HepG2 (cell line): ENCODE measurements around the gene C11orf65. TPM values are rescaled to one million over a fixed set of nuclear protein-coding genes. Genes with fewer than 3 reads are reported as not detected.

Source experiments
- ATAC-seq: fragments of 200-7000 bp; cut with Tn5 transposase; 3 replicates; pipeline ENCODE4 v1.9.1; 2020; ENCODE audit warnings: mild to moderate bottlenecking, moderate library complexity
- BruUV-seq: library from RNA; stranded (reverse); fragments of 400-500 nt; replicated peaks from 2 replicates; lab custom pipeline; 2021; lab: Mats Ljungman, UMichigan
- CTCF ChIA-PET: fragments of 300-600 bp; formaldehyde crosslinking; extraction: SDS; loops from one replicate; lab custom pipeline; 2021; ENCODE audit warnings: low total read pairs, inconsistent platforms, low intra/inter-chr PET ratio; lab: Yijun Ruan, JAX
- POLR2A ChIA-PET: fragments of 350-600 bp; sonication (Branson Sonifier 250); formaldehyde crosslinking; loops from one replicate; lab custom pipeline; 2020; ENCODE audit warnings: antibody characterized with exemption, inconsistent platforms; lab: Yijun Ruan, JAX
- DNase-seq: peaks from one replicate; pipeline ENCODE4 v3.0.0-alpha.2; 2015; ENCODE audit warnings: low spot score
- FAIRE-seq: peaks from 3 replicates; lab custom pipeline; 2011; peaks lifted over from hg19 to GRCh38; lab: Jason Lieb, UNC
- H2AFZ ChIP-seq: one replicate; pipeline ENCODE4 v1.6.1; 2011; ENCODE audit warnings: low read length, inconsistent platforms
- H3K27ac ChIP-seq: fragments of 300-600 bp; 3 replicates; pipeline ENCODE4 v1.8.0; 2011; ENCODE audit warnings: mixed run types, mild to moderate bottlenecking, mixed read lengths, low read length, inconsistent platforms; ENCODE audit not compliant: insufficient read depth; ENCODE audit errors: extremely low read length
- H3K27me3 ChIP-seq, 2 experiments: fragments of 200-600 bp in 1 of 2; 2 replicates in 1 of 2; 3 replicates in 1 of 2; pipeline versions ENCODE4 v1.6.0 to v1.8.0; 2011; ENCODE audit warnings: low read length in 2 of 2, mild to moderate bottlenecking in 2 of 2, moderate library complexity in 2 of 2, inconsistent platforms in 1 of 2; ENCODE audit not compliant: insufficient read depth in 2 of 2, control insufficient read depth in 1 of 2
- H3K36me3 ChIP-seq, 2 experiments: fragments of 200-600 bp in 1 of 2; replicated peaks in 1 of 2; 2 replicates in 1 of 2; 3 replicates in 1 of 2; pipeline versions ENCODE4 v1.5.1 to v1.8.0; 2011; ENCODE audit warnings: low read length in 2 of 2, inconsistent platforms in 1 of 2; ENCODE audit not compliant: insufficient read depth in 2 of 2, control insufficient read depth in 1 of 2
- H3K4me1 ChIP-seq: 2 replicates; pipeline ENCODE4 v1.5.1; 2012; ENCODE audit warnings: low read length, inconsistent platforms; ENCODE audit not compliant: insufficient read depth
- H3K4me2 ChIP-seq: 2 replicates; pipeline ENCODE4 v1.6.0; 2011; ENCODE audit warnings: low read depth, low read length, inconsistent platforms
- H3K4me3 ChIP-seq, 3 experiments: fragments of 200-600 bp in 1 of 3; sonication (generic), shearing (Covaris generic) in 1 of 3; replicated peaks in 1 of 3; 2 replicates each; pipeline ENCODE4 v1.5.1; 2011 to 2016; ENCODE audit warnings: low read length in 3 of 3, inconsistent platforms in 2 of 3, low read depth in 2 of 3, mild to moderate bottlenecking in 2 of 3, control low read depth in 1 of 3, mixed read lengths in 1 of 3; ENCODE audit not compliant: insufficient read depth in 1 of 3
- H3K79me2 ChIP-seq: one replicate; pipeline ENCODE4 v1.6.1; 2011; ENCODE audit warnings: low read length, inconsistent platforms; ENCODE audit not compliant: insufficient read depth
- H3K9ac ChIP-seq: 2 replicates; pipeline ENCODE4 v1.6.0; 2011; ENCODE audit warnings: mild to moderate bottlenecking, low read depth, low read length, inconsistent platforms; ENCODE audit not compliant: insufficient read depth
- H3K9me3 ChIP-seq: 2 replicates; pipeline ENCODE4 v1.5.1; 2012; ENCODE audit warnings: mild to moderate bottlenecking, low read length
- H4K20me1 ChIP-seq: 2 replicates; pipeline ENCODE4 v1.6.0; 2011; ENCODE audit warnings: inconsistent platforms, mild to moderate bottlenecking, low read length, moderate library complexity; ENCODE audit not compliant: insufficient read depth
- MAFF ChIP-seq: IDR thresholded peaks from 2 replicates; pipeline ENCODE4 v1.6.1; 2011; ENCODE audit warnings: low read depth, low read length, improper control_type of control experiment
- MAFK ChIP-seq, 2 experiments: IDR thresholded peaks in 1 of 2; conservative IDR thresholded peaks in 1 of 2; 2 replicates each; pipeline ENCODE4 v1.6.1; 2011; ENCODE audit warnings: improper control_type of control experiment in 2 of 2, low read length in 2 of 2
- PCBP1 ChIP-seq: fragments of 200-400 bp; formaldehyde crosslinking; IDR thresholded peaks from 2 replicates; pipeline ENCODE4 v1.6.1; 2017; ENCODE audit warnings: mild to moderate bottlenecking, low read depth, low read length, borderline replicate concordance
- PHF21A ChIP-seq: sonication (generic); formaldehyde crosslinking; IDR thresholded peaks from 2 replicates; pipeline ENCODE4 v1.5.0; 2020; ENCODE audit warnings: mild to moderate bottlenecking, missing genetic modification reagents
- ZBED4 ChIP-seq: sonication (generic); formaldehyde crosslinking; IDR thresholded peaks from 2 replicates; pipeline ENCODE4 v1.4.0; 2020; ENCODE audit warnings: missing genetic modification reagents, borderline replicate concordance
- ZNF253 ChIP-seq: sonication (generic); formaldehyde crosslinking; IDR thresholded peaks from 2 replicates; pipeline ENCODE4 v1.8.0; 2022; ENCODE audit warnings: mild to moderate bottlenecking, missing genetic modification reagents, borderline replicate concordance
- ZNF333 ChIP-seq: sonication (generic); formaldehyde crosslinking; IDR thresholded peaks from 2 replicates; pipeline ENCODE4 v1.4.0; 2020; ENCODE audit warnings: mild to moderate bottlenecking, missing genetic modification reagents, borderline replicate concordance
- ZNF501 ChIP-seq: sonication (generic); formaldehyde crosslinking; IDR thresholded peaks from 2 replicates; pipeline ENCODE4 v1.5.1; 2020; ENCODE audit warnings: mild to moderate bottlenecking, moderate library complexity, missing genetic modification reagents
- WGBS: methylation state at CpG from one replicate; pipeline ENCODE4 v1.1.6; 2017; ENCODE audit warnings: low lambda C conversion rate; 5-methylcytosine and 5-hydroxymethylcytosine counted together
- in situ Hi-C: cut with HindIII; loops from 2 replicates; pipeline ENCODE4 v1.10.0; 2017; ENCODE audit warnings: low pct_unique_long_range_greater_than_20kb; ENCODE audit not compliant: extremely low pct_ligation_motif_present
- intact Hi-C: fragments of 100-400 bp; cut with micrococcal nuclease; formaldehyde crosslinking; loops from one replicate; pipeline ENCODE4 v1.10.0; 2022; ENCODE audit not compliant: unreplicated experiment
- polyA plus RNA-seq, 8 experiments: library from polyadenylated mRNA; depleted of rRNA in 3 of 8; stranded (reverse) in 7 of 8; unstranded in 1 of 8; fragments of >200 nt; fragmentation: Illumina TruSeq in 4 of 8; extraction: Trizol in 4 of 8; gene quantifications; 2 replicates each; pipeline versions ENCODE4 v1.2.1 to v1.2.3, GENCODE V29; 2011 to 2016; ENCODE audit warnings: low read depth in 4 of 8, missing spikeins in 1 of 8, mixed read lengths in 1 of 8; ENCODE audit not compliant: insufficient read depth in 1 of 8
- total RNA-seq, 5 experiments: library from RNA; depleted of rRNA; stranded (reverse); fragments of >200 nt; fragmentation: Illumina TruSeq; extraction: Trizol; gene quantifications; 2 replicates each; pipeline ENCODE4 v1.2.3, GENCODE V29; 2016; ENCODE audit warnings: low read depth in 1 of 5

C11orf65 gene
- total and polyA plus RNA-seq, 2 of the 13 experiments (the other 11 are each of a cell fraction or from before 2014, with no cell fraction given): 0.38 to 0.42 TPM

DNA sequence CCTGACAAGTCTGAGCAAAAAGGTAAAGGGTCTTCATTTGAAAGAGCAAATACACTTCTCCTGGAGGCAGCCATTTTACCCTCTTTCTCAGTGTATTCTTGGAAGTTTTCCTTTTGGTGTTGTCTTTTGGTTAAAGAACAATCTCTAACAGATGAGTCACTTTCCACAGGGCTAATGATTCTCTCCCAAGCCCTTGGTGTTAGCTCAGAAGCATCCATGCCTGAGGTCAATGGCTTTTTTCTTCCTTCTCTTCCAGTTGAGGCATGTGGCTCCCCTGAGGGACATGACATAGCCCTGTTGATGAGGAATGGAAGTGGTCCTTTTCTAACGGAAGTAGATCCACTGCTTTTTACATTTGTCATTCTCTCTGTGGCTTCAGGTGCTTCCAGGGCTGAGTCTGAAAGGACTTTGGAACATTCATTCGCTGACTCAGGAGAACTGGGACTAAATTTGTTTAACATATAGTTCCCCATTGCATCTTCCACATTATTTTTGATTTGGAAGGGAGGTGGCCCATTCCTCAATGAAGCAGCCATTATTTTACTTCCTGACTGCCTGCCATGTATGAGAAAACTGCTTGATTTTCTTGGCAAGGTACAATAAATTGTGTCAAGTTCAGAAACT, 44.6 kb upstream of the C11orf65 start:
- H3K4me2 ChIP-seq: no peak overlapping the region
- H4K20me1 ChIP-seq: no peaks in the 10 kb centered on the region
- H3K9ac ChIP-seq: no peak overlapping the region
- no peak for ATAC-seq
- H3K36me3 ChIP-seq: no peaks in the 10 kb centered on the region
- no peaks in the 10 kb centered on the region for H3K9me3 ChIP-seq
- POLR2A ChIA-PET: no interaction called here
- no peak overlapping the region for H2AFZ ChIP-seq
- 62% methylated on average over 2 of the region's 2 CpGs for WGBS
- H3K79me2 ChIP-seq: no peaks in the 10 kb centered on the region
- intact Hi-C loops: no loop called here
- H3K4me1 ChIP-seq: no peaks in the 10 kb centered on the region
- no peak for TF ChIP-seq ZNF253
- no peak for TF ChIP-seq ZBED4 (CRISPR knock-in tag)
- no peak for TF ChIP-seq ZNF501 (CRISPR knock-in tag)
- TF ChIP-seq PCBP1: no peak
- 0 out of 2 replicates have a peak, but pooled peaks have one; percentile 29 for TF ChIP-seq MAFF
- TF ChIP-seq PHF21A (CRISPR knock-in tag): no peak
- TF ChIP-seq MAFK (conservative IDR thresholded peaks at IDR 0.05 in 1 of 2, IDR thresholded peaks at IDR 0.05 in 1 of 2; ENCODE audit: low read length in 2 of 2): peak; percentile 20 to 63; a peak in 3 of 4 replicates
- no peak for TF ChIP-seq ZNF333 (CRISPR knock-in tag)
- TF ChIP-seq, all 625 proteins: peak for 2
- CTCF ChIA-PET: no interaction called here
- no TSS peak for BruUV-seq
- DNase-seq (no peak), FAIRE-seq (no peak)
- Histone ChIP-seq H3K27ac (no peak overlapping the region), H3K27me3 (no peaks in the 10 kb centered on the region), H3K4me3 (no peak overlapping the region)
- in situ Hi-C loops: no loop called here
